ENCODE data around the gene NT5DC4. TPM values are rescaled to one million over a fixed set of nuclear protein-coding genes. Genes with fewer than 3 reads are reported as not detected.

The NT5DC4 gene
- total and polyA plus RNA-seq, 2 of the 8 experiments (the other 6 are each of a cell fraction or from before 2014, with no cell fraction given): not detected

- Histone ChIP-seq H3K4ac (replicated peaks; ENCODE audit: insufficient read length, low read depth, low read length) (no peak overlapping the region), H3K9ac (replicated peaks in 1 of 4; ENCODE audit: extremely low read depth in 1 of 4, low read depth in 3 of 4, low read length in 3 of 4) (no peak overlapping the region), H3K23ac (ENCODE audit: insufficient read length) (no peak overlapping the region), H3K27me3 (replicated peaks in 1 of 4; ENCODE audit: control insufficient read depth in 3 of 4, extremely low read depth in 1 of 4, insufficient read depth in 3 of 4, low read length in 3 of 4) (no peaks in the 10 kb centered on the region), H2AFZ (ENCODE audit: low read length) (no peak overlapping the region), H4K91ac (replicated peaks; ENCODE audit: insufficient read length, low read length) (no peak overlapping the region), H3K14ac (ENCODE audit: insufficient read length) (no peak overlapping the region), H2AK5ac (ENCODE audit: low read depth, low read length) (no peak overlapping the region), H2BK5ac (ENCODE audit: low read depth, low read length) (no peak overlapping the region), H3K36me3 (ENCODE audit: control insufficient read depth in 2 of 4, insufficient read depth in 4 of 4, low read length in 3 of 4) (peaks cover 0 to 33% (median 17%) of the 10 kb centered on the region in 4 experiments; a peak in 6 of 8 replicates), H3K23me2 (ENCODE audit: low read depth, low read length) (no peaks in the 10 kb centered on the region), H3K27ac (ENCODE audit: low read depth, low read length) (peak overlapping the region; percentile 21; the same call in 1 of the 2 replicates), H3K9me3 (ENCODE audit: insufficient read depth in 2 of 2, low read depth in 1 of 2, low read length in 1 of 2) (no peaks in the 10 kb centered on the region), H3K4me2 (ENCODE audit: insufficient read depth in 1 of 2, low read depth in 2 of 2, low read length in 2 of 2) (no peak overlapping the region), H2BK20ac (ENCODE audit: low read length) (no peak overlapping the region), H4K20me1 (replicated peaks in 1 of 2; ENCODE audit: control insufficient read depth in 1 of 2, insufficient read depth in 2 of 2, low read length in 2 of 2) (peaks cover 2% of the 10 kb centered on the region in 2 experiments), H3K79me1 (ENCODE audit: low read depth, low read length) (peaks cover 2% of the 10 kb centered on the region; the same call in 1 of the 2 replicates), H3K79me2 (ENCODE audit: control insufficient read depth in 1 of 2, insufficient read depth in 2 of 2, low read length in 2 of 2) (no peaks in the 10 kb centered on the region; a peak in 1 of 4 replicates), H3K18ac (ENCODE audit: extremely low read depth, low read length) (no peak overlapping the region), H3K4me3 (ENCODE audit: extremely low read depth in 1 of 4, insufficient read depth in 2 of 4, low read depth in 3 of 4, low read length in 4 of 4) (no peak overlapping the region), H3K4me1 (replicated peaks in 1 of 4; ENCODE audit: control insufficient read depth in 3 of 4, insufficient read depth in 4 of 4, low read length in 3 of 4) (no peaks in the 10 kb centered on the region), H4K8ac (ENCODE audit: extremely low read depth, insufficient read depth, low read length) (no peak overlapping the region; the same call in 1 of the 2 replicates), H2BK15ac (ENCODE audit: low read length) (no peak overlapping the region), H2BK12ac (ENCODE audit: low read depth, low read length) (no peak overlapping the region), H4K5ac (ENCODE audit: insufficient read length, low read depth, low read length) (no peak overlapping the region), H3K56ac (replicated peaks; ENCODE audit: insufficient read length, low read depth, low read length) (no peak overlapping the region), H2BK120ac (replicated peaks; ENCODE audit: low read depth, low read length) (no peak overlapping the region)
- WGBS, 2 experiments (ENCODE audit: extremely low coverage in 1 of 2, insufficient coverage in 1 of 2, insufficient read length in 1 of 2, insufficient replicate concordance in 2 of 2, low coverage in 1 of 2, low lambda C conversion rate in 2 of 2, missing lambda C conversion rate in 1 of 2): 78% methylated on average over 9 of the region's 9 CpGs; no CpG with 5 or more reads in 1 of the 2 experiments
- DNase-seq (ENCODE audit: low read depth in 1 of 2, low spot score in 2 of 2): peak in 1 of 2 experiments; percentile 86
- POLR2A ChIA-PET (ENCODE audit: partially characterized antibody): interaction anchor here (0.9 kb wide), 1 partner anchor 135 kb away, joined by 5 read pairs; no protein-coding TSS in a partner anchor
- FAIRE-seq: peak; percentile 89
- CTCF ChIA-PET (ENCODE audit: partially characterized antibody): interaction anchor here (0.6 to 9.8 kb wide), 30 partner anchors 10 to 246 kb away, joined by 3 to 178 read pairs (median 4); no protein-coding TSS in a partner anchor
- no peak for TF ChIP-seq YY1 (IDR thresholded peaks at IDR 0.05; ENCODE audit: low read depth, low read length)
- TF ChIP-seq RAD21 (IDR thresholded peaks at IDR 0.05 in 1 of 2, conservative IDR thresholded peaks at IDR 0.05 in 1 of 2; ENCODE audit: low read depth in 2 of 2, low read length in 2 of 2): peak; percentile 88 to 90
- TF ChIP-seq JUN (IDR thresholded peaks at IDR 0.05; ENCODE audit: low read depth, low read length): no peak
- TF ChIP-seq RXRA (IDR thresholded peaks at IDR 0.05; ENCODE audit: insufficient read depth, low read depth, low read length): no peak
- peak; percentile 91 to 95 (median 92) for TF ChIP-seq CTCF (IDR thresholded peaks at IDR 0.05; ENCODE audit: control extremely low read depth in 1 of 3, insufficient read depth in 1 of 3, low read depth in 1 of 3, low read length in 3 of 3)
Measured at GRCh38 chr2:112749755-112750559, 29.1 kb downstream of the NT5DC4 start.

All from H1 (cell line).